AG08396 (cell line): Measurements from ENCODE around the gene CDCA3.
A peak's percentile ranks its signal among the peaks of the same experiment; 100 is the strongest.
"Not testable (repeated sequence)": the region's sequence is repeated elsewhere in the genome, so short reads cannot be mapped to it uniquely, and the experiment has no call there.

Experiments
- DNase-seq: peaks from one replicate; pipeline ENCODE4 v3.0.0; 2012; ENCODE audit warnings: low spot score, mixed read lengths

Gene CDCA3

GRCh38 chr12:6872073-6873048 is 21.3 kb upstream of the CDCA3 start:
- DNase-seq = peak; percentile 90

GRCh38 chr12:6871052-6871957 is 20.2 kb upstream of the CDCA3 start:
- DNase-seq = peak; percentile 37

- not testable (repeated sequence) for DNase-seq
These were observed 19.2 kb upstream of the CDCA3 start for GRCh38 chr12:6870304-6870703.

DNA sequence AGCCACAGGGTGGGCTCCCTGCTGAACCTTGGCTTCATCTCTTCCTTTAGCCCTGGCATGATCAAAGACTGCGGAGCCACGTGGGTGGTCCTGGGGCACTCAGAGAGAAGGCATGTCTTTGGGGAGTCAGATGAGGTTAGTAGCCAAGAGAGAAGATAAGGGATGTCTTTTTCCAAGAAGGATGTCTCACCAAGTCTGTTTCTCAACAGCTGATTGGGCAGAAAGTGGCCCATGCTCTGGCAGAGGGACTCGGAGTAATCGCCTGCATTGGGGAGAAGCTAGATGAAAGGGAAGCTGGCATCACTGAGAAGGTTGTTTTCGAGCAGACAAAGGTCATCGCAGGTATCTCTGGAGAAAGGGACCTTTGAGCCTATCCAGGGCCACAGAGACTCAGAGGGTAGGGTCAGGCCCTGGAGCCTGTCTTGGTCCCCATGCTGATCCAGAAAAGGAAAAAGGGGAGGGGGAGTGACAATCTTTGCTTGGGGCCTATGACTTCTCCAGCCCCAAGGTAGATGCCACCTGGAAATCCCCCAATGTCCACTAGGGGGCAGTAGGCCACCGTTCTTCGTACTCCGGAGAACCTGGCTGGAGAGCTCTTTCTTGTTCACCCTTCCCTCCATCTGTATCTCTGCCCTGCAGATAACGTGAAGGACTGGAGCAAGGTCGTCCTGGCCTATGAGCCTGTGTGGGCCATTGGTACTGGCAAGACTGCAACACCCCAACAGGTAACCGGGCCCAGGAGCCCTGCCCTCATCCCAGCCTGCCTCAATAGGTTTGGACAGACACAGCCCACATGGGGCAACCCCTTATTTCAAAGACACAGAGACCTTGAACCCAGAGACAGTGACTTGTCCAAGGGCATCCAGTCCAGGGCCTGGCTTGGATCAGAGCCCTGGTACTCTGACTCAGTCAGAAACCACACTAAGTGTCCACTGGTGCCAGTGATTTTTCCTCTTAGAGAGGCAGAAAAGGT is 18.2 kb upstream of the CDCA3 start:
- DNase-seq = peak; percentile 75

- peak; percentile 50 for DNase-seq
These were observed 17.3 kb upstream of the CDCA3 start for GRCh38 chr12:6868211-6869048.

DNA sequence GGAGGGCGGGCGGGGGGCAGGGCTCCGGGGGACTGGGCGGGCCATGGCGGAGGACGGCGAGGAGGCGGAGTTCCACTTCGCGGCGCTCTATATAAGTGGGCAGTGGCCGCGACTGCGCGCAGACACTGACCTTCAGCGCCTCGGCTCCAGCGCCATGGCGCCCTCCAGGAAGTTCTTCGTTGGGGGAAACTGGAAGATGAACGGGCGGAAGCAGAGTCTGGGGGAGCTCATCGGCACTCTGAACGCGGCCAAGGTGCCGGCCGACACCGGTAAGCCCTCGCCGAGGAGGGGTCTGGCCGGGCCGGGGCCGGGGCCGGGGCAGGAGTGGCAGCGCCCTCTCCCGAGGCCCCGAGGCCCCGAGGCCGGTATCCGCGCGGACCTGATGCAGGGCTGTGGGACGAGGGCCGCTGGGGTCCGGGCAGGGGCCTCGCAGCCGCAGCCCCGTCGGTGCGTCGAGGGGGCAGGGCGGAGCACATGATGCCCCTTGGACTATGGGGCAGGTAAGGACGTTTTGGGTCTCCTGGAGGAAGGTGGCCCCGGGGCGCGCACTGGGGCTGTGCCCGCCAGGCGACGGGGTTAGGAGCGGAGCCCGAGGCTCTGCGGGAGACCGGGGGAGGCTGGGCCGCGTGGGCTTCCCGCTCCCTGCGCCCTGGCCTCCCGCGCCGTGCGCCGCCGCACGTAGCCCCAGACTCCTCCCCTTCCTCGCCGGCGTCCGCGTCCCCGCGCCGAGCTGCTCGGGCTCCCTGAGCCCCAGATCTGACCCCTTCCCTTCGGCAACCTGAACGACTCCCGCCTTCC is 16.5 kb upstream of the CDCA3 start, which contains the start of gene TPI1:
Gene TPI1, plus strand, starts transcription at position 119 of the 798 bp plus-strand sequence. Its CDS starts 36 bp downstream, at position 155.
- peak; percentile 95 for DNase-seq

DNA sequence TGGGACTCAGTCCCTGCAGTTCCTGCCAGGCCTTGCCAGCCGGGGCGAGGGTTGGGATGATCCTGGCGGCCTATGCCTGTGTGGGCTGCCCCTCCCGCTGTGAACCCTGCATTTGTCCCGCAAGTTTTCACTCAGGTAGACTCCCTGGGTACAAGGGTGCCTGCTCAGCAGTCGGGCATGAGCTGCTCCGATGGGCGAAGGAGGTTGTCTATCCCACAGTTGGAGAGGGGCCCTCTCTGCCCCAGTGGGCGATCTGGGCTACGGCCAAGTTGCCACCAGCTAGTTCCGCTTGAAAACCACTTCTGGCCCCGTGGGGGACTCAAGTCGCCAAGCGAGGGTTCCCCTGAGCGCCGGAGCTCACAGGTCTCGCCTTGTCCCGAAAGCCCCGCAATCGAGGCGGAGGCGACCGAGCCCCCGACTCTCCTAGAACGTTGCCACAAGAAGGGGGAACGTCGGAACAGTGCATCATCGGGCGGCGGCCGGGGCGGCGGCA is 15.9 kb upstream of the CDCA3 start:
- no peak for DNase-seq

GRCh38 chr12:6866163-6866919 is 15.3 kb upstream of the CDCA3 start:
- no peak for DNase-seq

GRCh38 chr12:6865307-6865706 is 14.2 kb upstream of the CDCA3 start:
- not testable (repeated sequence) for DNase-seq

DNA sequence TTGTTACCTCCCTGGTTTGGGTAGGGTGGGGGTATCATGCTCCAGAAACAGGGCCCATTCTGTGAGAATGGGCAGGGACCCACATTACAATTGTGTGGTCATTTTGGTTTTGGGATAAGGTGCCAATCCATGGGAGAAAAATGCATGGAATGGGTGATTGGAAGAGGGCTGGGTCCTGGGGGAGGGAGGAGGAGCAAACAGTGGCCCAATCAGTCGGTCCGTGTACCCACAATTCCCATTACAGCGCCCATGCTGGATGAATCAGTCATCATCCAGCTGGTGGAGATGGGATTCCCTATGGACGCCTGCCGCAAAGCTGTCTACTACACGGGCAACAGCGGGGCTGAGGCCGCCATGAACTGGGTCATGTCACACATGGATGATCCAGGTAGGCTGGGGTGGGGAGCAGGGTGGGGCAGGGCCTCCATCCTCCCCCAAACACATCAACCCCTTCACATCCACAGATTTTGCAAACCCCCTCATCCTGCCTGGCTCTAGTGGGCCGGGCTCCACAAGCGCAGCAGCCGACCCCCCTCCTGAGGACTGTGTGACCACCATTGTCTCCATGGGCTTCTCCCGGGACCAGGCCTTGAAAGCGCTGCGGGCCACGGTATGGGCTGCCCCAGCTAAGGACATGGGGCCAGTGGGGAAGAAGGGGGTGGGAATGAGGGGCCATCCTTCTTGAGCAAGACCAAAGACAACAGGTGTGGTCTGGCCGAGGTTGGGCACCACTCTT is 12.7 kb upstream of the CDCA3 start:
- DNase-seq = no peak

DNA sequence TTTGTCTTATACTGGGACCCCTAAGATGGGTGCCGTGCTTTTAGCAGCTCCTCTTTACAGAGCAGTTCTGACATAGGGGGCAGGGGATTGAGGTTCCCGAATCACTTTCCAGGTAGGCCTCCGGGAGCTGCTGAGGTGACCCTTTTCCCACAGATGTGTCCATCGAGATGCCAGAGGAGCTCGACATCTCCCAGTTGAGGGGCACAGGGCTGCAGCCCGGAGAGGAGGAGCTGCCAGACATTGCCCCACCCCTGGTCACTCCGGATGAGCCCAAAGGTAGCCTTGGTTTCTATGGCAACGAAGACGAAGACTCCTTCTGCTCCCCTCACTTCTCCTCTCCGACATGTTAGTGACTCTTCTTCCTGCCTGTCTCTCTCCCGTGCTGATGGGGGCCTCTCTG is 11.9 kb upstream of the CDCA3 start:
- DNase-seq = no peak

- no peak for DNase-seq
These were observed 10.3 kb upstream of the CDCA3 start for GRCh38 chr12:6861391-6861790.

DNA sequence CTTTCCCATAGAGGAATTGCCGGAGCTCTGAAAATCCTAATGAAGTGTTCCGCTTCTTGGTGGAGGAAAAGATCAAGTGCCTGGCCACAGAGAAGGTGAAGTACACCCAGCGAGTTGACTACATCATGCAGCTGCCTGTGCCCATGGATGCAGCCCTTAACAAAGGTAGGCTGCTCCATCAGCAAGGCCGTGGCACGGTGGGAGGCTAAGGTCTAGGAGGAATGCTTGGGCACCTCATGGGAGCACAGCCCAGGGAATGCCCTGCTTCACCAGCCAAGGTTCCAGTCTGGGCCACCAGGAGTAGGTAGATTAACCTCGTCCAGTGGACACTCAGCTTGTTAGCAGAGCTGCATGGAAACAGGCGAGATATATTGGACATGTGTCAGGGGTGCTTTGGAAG is 9.9 kb upstream of the CDCA3 start:
- no peak for DNase-seq

- DNase-seq = no peak
These were observed 9.0 kb upstream of the CDCA3 start for GRCh38 chr12:6860116-6860515.

DNA sequence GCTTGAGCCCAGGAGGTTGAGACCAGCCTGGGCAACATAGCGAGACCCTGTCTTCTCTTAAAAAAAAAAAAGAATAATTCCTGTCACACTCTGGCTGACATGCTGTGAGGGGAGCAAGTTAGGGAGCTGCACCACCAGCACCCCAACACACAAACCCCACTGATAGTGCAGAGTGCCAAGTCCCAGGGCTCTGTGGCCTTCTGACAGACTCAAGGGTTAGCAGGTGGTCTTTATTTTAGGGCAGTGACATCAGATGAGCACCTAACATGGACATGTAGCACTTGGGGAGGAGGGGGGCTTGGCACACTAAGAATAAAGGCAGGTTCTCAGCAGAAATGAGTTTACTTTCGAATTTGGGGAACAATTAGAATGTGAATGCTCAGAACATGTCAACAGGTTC is 7.7 kb upstream of the CDCA3 start:
- DNase-seq = no peak

DNA sequence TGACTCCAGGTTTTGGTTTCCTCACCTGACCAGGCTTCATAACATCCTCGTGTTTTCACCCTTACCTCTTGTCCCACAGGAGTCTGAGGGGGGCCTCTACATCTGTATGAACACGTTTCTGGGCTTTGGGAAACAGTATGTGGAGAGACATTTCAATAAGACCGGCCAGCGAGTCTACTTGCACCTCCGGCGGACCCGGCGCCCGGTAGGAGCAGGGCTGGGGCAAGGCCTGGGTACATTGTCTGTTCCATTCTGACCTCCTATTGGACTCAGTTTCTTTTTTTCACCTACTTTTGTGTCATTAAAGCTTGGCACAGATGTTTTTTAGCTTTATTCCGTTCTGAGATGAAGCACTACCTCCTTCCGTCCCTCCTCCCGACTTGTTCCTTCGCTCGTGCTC is 4.2 kb upstream of the CDCA3 start:
- DNase-seq = no peak

DNA sequence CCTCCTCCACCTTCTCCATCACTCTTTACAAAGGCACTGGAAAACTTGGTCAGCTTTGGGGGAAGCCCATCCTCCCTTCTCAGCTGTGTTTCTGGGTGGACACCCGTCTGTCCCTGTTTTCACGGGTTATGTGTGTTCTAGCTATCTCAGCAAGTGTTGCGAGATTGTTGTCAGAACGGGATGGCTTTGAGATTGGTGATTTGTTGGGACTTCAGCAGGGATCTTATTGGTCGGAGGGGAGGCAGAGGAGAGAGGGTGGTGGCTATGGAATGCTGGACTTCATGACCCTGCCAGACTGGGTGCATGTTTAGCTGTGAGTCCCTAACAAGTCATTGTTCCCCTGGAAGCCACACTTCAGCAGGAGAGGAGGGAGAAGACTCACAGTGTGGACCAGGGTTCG is 3.0 kb upstream of the CDCA3 start:
- no peak for DNase-seq

DNA sequence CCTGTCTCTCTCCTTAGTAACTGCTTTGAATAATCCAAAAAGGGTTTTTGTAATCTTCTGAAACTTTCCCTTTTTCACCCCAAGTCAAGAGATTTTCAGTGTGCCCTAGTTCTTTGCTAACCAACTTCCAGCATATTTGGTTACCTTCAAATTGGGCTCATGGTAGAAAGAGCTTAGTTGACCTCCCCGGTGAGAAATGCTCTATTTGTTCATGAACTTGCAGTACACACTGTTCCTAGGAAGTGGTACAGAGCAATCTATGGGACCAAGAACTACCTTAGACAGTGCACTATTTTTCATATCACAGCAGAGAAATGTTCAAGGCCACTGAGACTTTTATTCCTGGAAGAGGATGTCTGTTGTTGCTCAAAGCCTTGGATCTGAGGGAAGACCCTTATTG is 2.5 kb upstream of the CDCA3 start:
- no peak for DNase-seq
